Transverse colon (tissue), 4 donors: Measurements from ENCODE around the gene PNMA8C. TPM values are rescaled to one million over a fixed set of nuclear protein-coding genes. Genes with fewer than 3 reads are reported as not detected.

Source experiments
- DNase-seq: peaks from one replicate; pipeline ENCODE4 v3.0.0-alpha.2; 2019
- H3K27ac ChIP-seq, 4 donors: fragments of 200-600 bp; sonication (generic); 2 replicates each; pipeline ENCODE4 v1.5.1; 2016 to 2018; ENCODE audit warnings: inconsistent platforms in 4 of 4
- H3K27me3 ChIP-seq: fragments of 200-600 bp; sonication (generic); 2 replicates; pipeline ENCODE4 v1.5.1; 2017; ENCODE audit warnings: inconsistent platforms
- H3K36me3 ChIP-seq, 4 donors: fragments of 200-600 bp; sonication (generic); 2 replicates each; pipeline ENCODE4 v1.5.1; 2017 to 2019; ENCODE audit warnings: inconsistent platforms in 4 of 4
- H3K4me1 ChIP-seq, 4 donors: fragments of 200-600 bp; sonication (generic); 2 replicates each; pipeline ENCODE4 v1.5.1; 2017 to 2020; ENCODE audit warnings: inconsistent platforms in 4 of 4
- H3K4me3 ChIP-seq, 4 donors: fragments of 200-600 bp; sonication (generic); 1 replicate in 1 of 4; 2 replicates in 3 of 4; pipeline versions ENCODE4 v1.5.1 to v1.6.1; 2017 to 2019; ENCODE audit warnings: inconsistent platforms in 4 of 4
- H3K9me3 ChIP-seq, 2 donors: fragments of 200-600 bp; sonication (generic); 2 replicates each; pipeline ENCODE4 v1.5.1; 2017 to 2019; ENCODE audit warnings: inconsistent platforms in 2 of 2
- CTCF ChIP-seq, 5 experiments: fragments of 200-600 bp in 3 of 5; fragments of 450-650 bp in 2 of 5; sonication (generic) in 3 of 5; IDR thresholded peaks; 1 replicate in 2 of 5; 2 replicates in 3 of 5; pipeline ENCODE4 v1.5.1; 2016 to 2017; ENCODE audit warnings: antibody characterized with exemption in 5 of 5, inconsistent platforms in 3 of 5, mild to moderate bottlenecking in 2 of 5, moderate library complexity in 1 of 5
- EP300 ChIP-seq: sonication (generic); formaldehyde crosslinking; IDR thresholded peaks from one replicate; pipeline ENCODE4 v1.6.1; 2017; ENCODE audit warnings: antibody characterized with exemption, low read depth
- POLR2A ChIP-seq: fragments of 450-650 bp; IDR thresholded peaks from one replicate; pipeline ENCODE4 v1.6.1; 2016; ENCODE audit warnings: antibody characterized with exemption, mild to moderate bottlenecking, moderate library complexity
- POLR2AphosphoS5 ChIP-seq, 3 donors: sonication (generic); formaldehyde crosslinking; IDR thresholded peaks; one replicate each; pipeline ENCODE4 v1.6.1; 2016; ENCODE audit warnings: antibody characterized with exemption in 3 of 3
- WGBS, 2 donors: methylation state at CpG; one replicate each; pipeline ENCODE4 v1.1.5; 2018; ENCODE audit warnings: low coverage in 1 of 2; 5-methylcytosine and 5-hydroxymethylcytosine counted together
- in situ Hi-C, 4 donors: fragments of 200-750 bp; cut with MboI; loops; one replicate each; pipeline versions ENCODE4 v1.15.0 to v1.15.1; 2017; ENCODE audit warnings: low sequenced_read_pairs in 3 of 4, low pct_ligation_motif_present in 1 of 4, low pct_unique_long_range_greater_than_20kb in 1 of 4
- intact Hi-C: fragments of 100-400 bp; cut with DNase I; formaldehyde crosslinking; loops from one replicate; pipeline ENCODE4 v1.15.1; 2023; ENCODE audit warnings: low total_unique reads
- total RNA-seq, 4 donors: library from RNA; depleted of rRNA; stranded (reverse); fragments of >200 nt; gene quantifications; one replicate each; pipeline ENCODE4 v1.1.0, GENCODE V29; 2016

Gene PNMA8C
- total RNA-seq, 4 donors from 2014 or later = not detected

GRCh38 chr19:46413262-46414031 is 15.3 kb downstream of the PNMA8C start, which contains the start of gene CCDC8:
Gene CCDC8 (minus strand): TSS chr19:46413564. CDS start chr19:46412810, 754 bp downstream.
- WGBS, 2 donors = 33 to 80% methylated on average over 3 to 31 of the region's 46 CpGs
- Histone ChIP-seq H3K4me3 (peak within 1 kb of the TSS; percentile 13 to 42 (median 23)), H3K9me3 (no peaks in the 10 kb centered on the region), H3K4me1 (peaks cover 0 to 26% (median 18%) of the 10 kb centered on the region in 4 donors), H3K27ac (peak within 1 kb of the TSS; percentile 48 to 76 (median 58)), H3K36me3 (no peaks in the 10 kb centered on the region), H3K27me3 (peaks cover 96% of the 10 kb centered on the region)
- intact Hi-C loops (no loop called here), in situ Hi-C loops (no loop called here)
- peak; percentile 57 for DNase-seq
- TF ChIP-seq POLR2AphosphoS5 (IDR thresholded peaks at IDR 0.05) (peak; percentile 63 to 81 (median 70)), CTCF (IDR thresholded peaks at IDR 0.05) (no peak), EP300 (no peak), POLR2A (peak; percentile 48)

DNA sequence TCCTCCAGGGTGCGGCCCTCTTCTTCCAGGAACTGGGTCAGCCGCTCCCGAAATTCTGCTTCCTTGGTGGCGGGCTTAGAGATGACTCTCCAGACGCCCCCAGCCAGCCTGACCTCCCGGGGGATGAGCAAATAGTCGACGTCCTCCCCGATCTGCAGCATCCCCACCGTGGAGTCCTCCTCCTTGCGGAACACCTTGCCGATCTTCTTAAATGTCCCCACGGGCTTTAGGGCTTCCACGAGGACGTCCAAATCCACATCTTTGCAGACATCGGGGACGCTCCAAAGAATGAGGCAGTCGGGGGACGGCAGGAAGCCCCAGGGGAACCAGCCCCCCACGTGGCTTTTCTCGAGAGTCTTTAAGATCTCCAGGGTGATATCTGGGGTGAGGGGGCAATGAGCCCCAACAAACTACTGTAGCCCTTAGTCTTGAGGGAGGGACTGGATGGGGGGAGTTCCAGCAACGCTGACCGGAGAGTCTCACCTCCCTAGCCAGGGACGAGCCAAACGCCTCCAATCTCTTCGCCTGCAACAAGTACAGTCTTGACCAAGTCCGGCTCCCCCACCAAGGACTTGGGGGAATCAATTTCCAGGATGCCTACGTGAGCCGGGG is 16.0 kb downstream of the PNMA8C start:
- WGBS, 2 donors = 17% methylated on average over 27 of the region's 29 CpGs; no CpG with 5 or more reads in 1 of the 2 donors
- Histone ChIP-seq H3K27ac (peak overlapping the region; percentile 48 to 76 (median 58)), H3K4me3 (peak overlapping the region; percentile 13 to 42 (median 23)), H3K9me3 (no peaks in the 10 kb centered on the region), H3K4me1 (peaks cover 0 to 28% (median 18%) of the 10 kb centered on the region in 4 donors), H3K27me3 (peaks cover 96% of the 10 kb centered on the region), H3K36me3 (no peaks in the 10 kb centered on the region)
- DNase-seq = no peak
- no peak for TF ChIP-seq POLR2A
- no peak for TF ChIP-seq EP300
- intact Hi-C loops = no loop called here
- in situ Hi-C loops = no loop called here

- WGBS, 2 donors = 31% methylated on average over 54 of the region's 54 CpGs; no CpG with 5 or more reads in 1 of the 2 donors
- no peak for DNase-seq
- peak overlapping the region in 3 of 4 donors; percentile 37 to 49 (median 48) for H3K27ac ChIP-seq
- peaks cover 0 to 28% (median 18%) of the 10 kb centered on the region in 4 donors for H3K4me1 ChIP-seq
- TF ChIP-seq EP300 = no peak
- peak overlapping the region; percentile 1 to 42 (median 23) for H3K4me3 ChIP-seq
- intact Hi-C loops = no loop called here
- peaks cover 96% of the 10 kb centered on the region for H3K27me3 ChIP-seq
- no peaks in the 10 kb centered on the region for H3K9me3 ChIP-seq
- no peaks in the 10 kb centered on the region for H3K36me3 ChIP-seq
- in situ Hi-C loops = no loop called here
These were observed 16.6 kb downstream of the PNMA8C start for GRCh38 chr19:46411925-46412649.

DNA sequence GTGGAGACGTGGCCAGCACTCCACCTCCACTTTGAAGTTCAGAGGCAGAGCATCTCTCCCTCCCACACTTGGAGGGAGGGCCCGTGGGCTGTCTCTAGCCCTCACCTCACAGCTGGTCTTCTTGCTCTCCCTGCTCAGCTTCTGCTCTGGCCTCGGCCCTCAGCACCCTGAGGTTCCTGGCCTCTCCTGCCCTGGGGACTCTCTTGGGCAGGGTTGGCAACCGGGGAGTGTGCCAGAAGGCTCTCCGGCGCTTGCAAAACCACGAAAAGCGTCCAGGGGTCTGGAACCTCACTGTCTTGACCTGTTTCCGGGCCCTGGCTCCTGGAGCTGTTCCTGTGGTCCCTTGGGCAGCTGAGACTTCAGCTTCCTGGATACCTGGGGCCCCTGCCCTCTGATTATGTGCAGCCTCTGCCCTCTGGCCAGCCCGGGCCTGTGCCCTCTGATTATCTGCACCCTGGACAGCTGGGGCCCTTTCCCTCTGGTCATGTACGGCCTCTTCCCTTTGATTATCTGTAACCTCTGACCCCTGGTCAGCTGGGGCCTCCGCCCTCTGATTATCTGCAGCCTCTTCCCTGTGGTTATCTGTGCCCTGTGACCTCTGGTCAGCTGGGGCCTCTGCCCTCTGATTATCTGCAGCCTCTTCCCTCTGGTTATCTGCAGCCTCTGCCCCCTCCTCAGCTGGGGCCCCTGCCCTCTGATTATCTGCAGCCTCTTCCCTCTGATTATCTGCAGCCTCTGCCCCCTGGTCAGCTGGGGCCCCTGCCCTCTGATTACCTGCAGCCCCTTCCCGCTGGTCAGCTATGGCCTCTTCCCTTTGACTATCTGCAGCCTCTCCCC is 17.4 kb downstream of the PNMA8C start:
- DNase-seq = no peak
- peak overlapping the region in 3 of 4 donors; percentile 16 to 42 (median 30) for H3K4me3 ChIP-seq
- H3K9me3 ChIP-seq = no peaks in the 10 kb centered on the region
- in situ Hi-C loops (no loop called here), intact Hi-C loops (no loop called here)
- no peaks in the 10 kb centered on the region for H3K36me3 ChIP-seq
- 66 to 72% methylated on average over 2 to 13 of the region's 13 CpGs for WGBS, 2 donors
- TF ChIP-seq POLR2A = no peak
- TF ChIP-seq EP300 = no peak
- TF ChIP-seq CTCF (IDR thresholded peaks at IDR 0.05) = no peak
- TF ChIP-seq POLR2AphosphoS5 (IDR thresholded peaks at IDR 0.05) = no peak
- H3K27me3 ChIP-seq = peaks cover 95% of the 10 kb centered on the region
- H3K27ac ChIP-seq = peak overlapping the region in 2 of 4 donors; percentile 5 to 37
- peaks cover 0 to 23% (median 14%) of the 10 kb centered on the region in 4 donors for H3K4me1 ChIP-seq
